Adrenal gland (tissue), 5 donors: ENCODE measurements around the gene LGALS9B.
"Not testable (repeated sequence)": the region's sequence is repeated elsewhere in the genome, so short reads cannot be mapped to it uniquely, and the experiment has no call there.

Source experiments
- CTCF ChIP-seq, 6 experiments: fragments of 450-650 bp in 4 of 6; fragments of 200-600 bp in 2 of 6; sonication (generic) in 1 of 6; IDR thresholded peaks; 1 replicate in 5 of 6; 2 replicates in 1 of 6; pipeline versions ENCODE4 v1.5.1 to v1.8.0; 2016 to 2021; ENCODE audit warnings: antibody characterized with exemption in 6 of 6, mild to moderate bottlenecking in 2 of 6, moderate library complexity in 1 of 6
- POLR2A ChIP-seq, 2 donors: fragments of 450-650 bp; IDR thresholded peaks; one replicate each; pipeline ENCODE4 v1.6.1; 2017; ENCODE audit warnings: antibody characterized with exemption in 2 of 2, mild to moderate bottlenecking in 2 of 2, moderate library complexity in 1 of 2
- donor health status: DM: no; HTN: no; CAD: no.

- TF ChIP-seq CTCF, POLR2A (IDR thresholded peaks at IDR 0.05): not testable (repeated sequence)
Observed at GRCh38 chr17:20465535-20465934, 1.8 kb downstream of the LGALS9B start.
